Fibroblast of peridontal ligament (primary cell): Measurements from ENCODE around the gene C5.
A peak's percentile ranks its signal among the peaks of the same experiment; 100 is the strongest.

Experiments
- DNase-seq: peaks from one replicate; pipeline ENCODE4 v3.0.0-alpha.2; 2010; ENCODE audit errors: extremely low read depth

C5 gene

DNA sequence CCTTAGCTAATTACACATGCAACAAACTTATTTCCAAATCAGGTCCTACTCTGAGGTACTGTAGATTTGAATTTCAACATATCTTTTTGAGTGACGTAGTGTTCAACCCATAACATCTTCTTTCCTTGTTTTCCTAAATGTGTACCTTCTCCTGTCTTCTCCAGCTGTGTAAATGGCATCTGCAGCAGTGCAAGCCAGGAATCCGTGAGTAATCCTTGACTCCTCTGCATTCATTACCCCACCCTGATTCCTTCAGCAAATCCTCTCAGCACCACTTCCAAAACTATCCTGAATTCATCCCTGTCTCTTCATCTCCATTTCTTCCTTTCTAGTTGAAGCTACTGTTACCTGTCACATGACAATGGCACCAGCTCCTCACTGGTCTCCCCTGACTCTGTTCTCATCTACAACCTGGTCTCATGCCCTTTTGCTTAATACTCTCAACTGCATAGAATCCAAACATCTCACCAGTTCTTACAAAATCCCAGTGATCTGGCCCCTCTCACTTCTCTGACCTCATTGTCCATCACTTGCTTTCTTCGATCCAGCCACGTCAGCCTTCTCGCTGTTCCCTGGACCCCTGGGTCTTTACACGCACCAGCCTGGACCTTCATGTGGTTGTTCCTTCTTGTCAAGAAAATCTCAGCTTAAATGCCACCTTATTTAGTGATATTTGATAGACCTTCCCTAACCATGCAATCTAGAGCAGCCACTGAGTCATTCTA lies 108.9 kb downstream of the C5 start:
- DNase-seq: peak; percentile 53

- DNase-seq: no peak
Observed at GRCh38 chr9:120940573-120940972, 109.5 kb downstream of the C5 start.

DNA sequence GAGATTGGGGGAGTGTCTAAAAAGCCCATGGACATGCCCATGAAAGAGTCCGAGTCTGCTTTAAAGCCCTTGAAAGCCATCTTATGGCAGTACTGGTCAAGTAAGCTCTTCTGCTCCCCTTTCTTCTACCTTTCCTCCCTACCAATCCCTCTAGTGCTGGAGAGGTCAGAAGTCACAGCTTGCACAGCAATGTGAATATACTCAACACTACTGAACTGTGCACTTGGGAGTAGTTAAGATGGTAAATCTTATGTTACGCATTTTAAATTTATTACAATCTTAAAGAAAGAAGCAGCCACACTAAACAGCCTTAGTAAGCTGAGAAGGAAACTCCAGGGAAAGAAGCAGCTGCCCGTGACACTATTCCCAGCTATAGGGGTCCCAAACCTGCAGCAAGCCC lies 111.2 kb downstream of the C5 start:
- no peak for DNase-seq

DNA sequence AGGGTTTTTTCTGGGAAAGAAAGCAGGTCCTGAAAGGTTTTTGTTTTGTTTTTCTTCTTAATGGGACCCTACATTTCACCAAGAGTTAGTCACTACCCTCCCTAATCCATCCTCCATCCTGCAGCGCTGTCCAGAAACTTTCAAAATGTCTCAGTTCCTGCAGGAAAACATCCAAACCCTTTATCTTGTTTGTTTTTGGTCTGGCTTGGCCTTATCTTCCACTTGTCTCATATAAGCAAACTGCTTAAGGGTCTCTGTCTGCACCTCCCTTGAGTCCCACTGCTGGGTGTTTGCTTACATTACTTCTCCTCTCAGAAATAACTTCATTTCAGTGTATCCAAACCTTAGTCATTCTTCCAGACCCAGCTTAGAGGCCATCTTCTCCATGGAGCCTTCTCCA lies 112.5 kb downstream of the C5 start:
- peak; percentile 57 for DNase-seq

DNA sequence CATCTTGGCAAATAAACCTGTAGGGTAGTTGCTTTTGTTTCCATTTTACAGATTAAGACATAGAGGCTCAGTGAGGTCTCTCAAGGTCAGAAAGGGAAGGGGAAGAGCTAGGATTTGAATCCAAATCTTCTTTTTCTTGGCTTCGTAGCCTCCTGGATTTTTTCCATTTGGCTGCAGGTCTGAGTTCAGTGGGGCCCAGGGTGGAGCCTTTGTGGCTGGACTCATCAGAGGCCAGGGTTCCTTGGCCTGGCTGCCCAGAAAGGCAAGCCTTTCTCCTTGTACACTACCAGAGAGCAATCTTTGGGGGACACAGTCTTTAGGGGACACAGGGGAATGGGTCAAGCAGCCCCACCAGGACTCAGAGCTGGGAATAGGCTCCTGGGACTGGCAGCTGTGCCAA lies 112.9 kb downstream of the C5 start:
- DNase-seq: peak; percentile 58

GRCh38 chr9:120936764-120937122 lies 113.3 kb downstream of the C5 start:
- DNase-seq: no peak

GRCh38 chr9:120936011-120936763 lies 113.9 kb downstream of the C5 start:
- DNase-seq: peak; percentile 99

- DNase-seq: peak; percentile 80
Observed at GRCh38 chr9:120935383-120935857, 114.7 kb downstream of the C5 start.

DNA sequence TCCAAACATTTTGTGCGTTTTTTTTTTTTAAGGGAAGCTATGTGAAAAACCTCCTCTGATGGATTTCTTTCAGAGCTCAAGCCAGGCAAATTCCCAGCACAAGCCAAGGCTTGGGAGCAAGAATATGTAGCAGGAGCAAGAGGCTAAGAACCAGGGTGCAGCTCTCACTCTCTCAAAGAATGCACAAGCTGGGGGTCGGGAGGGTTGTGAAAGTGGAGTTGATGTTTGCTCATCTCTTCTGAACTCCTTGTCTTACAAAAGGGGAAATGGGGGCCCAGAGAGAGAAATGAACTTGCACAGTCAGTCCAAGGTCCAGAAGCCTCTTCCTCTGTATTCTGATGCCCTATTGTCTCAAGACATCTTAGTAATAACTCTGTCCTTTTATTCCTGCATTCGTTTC lies 115.8 kb downstream of the C5 start:
- DNase-seq: no peak

DNA sequence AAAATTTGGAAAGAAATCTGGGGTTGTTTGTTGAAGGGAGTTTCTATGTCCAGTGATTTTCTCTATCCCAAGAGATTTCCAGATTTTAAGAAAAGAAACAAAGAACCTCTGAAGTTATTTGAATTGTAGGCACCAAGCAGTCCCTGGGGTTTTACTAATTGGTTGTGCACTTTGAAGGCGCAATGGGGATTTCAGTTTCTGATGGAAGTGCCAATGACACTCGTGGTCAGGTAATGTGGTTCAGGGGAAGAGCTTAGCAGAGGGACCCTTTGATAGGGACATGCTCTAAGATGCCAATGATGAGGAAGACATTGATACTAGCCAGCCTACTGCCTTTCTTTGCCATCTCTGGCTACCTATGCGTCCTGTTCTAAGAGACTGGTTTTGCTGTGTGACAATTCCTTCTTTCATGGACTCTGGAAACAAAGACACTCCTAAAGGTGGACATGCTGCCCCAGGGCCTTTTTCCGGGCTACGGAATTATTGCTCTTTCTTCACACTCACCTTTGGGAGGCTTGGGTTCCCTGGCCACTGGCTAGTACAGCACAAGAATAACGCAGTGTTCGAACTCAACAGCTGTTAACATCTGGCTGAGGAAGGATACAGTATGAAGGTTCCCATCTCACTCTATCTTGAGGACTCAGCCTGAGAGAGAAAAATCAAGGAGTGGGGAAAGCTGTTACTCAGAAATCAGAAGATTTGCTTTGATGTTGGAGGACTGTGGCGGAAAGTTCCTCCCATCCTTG lies 116.6 kb downstream of the C5 start:
- no peak for DNase-seq

DNA sequence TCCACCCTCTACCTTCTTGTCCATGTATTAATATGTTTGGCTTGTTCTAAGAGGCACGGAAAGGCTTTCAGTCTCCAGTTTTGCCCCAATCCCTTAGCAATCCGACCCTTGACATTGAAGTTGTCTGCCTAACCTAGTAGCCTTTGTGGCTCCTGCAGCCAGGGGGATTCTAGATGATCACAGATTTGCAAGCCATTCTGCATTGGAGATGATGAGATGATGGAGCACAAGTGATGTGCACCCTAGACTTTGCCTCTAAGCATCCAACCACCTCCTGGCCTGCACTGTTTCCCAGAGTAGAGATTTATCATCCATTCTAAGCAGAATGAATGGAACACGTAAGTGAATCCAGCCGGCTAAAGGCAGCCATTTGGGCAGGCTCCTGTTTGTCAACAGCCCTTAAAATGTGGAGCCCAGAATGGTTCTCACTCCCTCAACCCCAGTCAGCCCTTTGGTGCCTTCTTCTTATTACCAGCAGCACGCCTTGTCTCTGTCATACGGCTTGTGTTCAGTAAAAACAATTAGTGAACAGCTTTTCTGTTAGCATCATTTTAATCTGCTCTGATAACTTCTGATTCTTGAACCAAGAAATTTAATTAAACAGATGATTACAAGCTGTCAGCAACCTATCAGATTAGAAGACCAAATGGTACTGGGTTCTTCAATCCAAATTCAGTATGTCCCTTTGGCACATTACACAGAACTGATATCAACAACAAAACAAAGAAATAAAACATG lies 117.8 kb downstream of the C5 start:
- no peak for DNase-seq

GRCh38 chr9:120931231-120932085 lies 118.6 kb downstream of the C5 start:
- DNase-seq: peak; percentile 65

DNA sequence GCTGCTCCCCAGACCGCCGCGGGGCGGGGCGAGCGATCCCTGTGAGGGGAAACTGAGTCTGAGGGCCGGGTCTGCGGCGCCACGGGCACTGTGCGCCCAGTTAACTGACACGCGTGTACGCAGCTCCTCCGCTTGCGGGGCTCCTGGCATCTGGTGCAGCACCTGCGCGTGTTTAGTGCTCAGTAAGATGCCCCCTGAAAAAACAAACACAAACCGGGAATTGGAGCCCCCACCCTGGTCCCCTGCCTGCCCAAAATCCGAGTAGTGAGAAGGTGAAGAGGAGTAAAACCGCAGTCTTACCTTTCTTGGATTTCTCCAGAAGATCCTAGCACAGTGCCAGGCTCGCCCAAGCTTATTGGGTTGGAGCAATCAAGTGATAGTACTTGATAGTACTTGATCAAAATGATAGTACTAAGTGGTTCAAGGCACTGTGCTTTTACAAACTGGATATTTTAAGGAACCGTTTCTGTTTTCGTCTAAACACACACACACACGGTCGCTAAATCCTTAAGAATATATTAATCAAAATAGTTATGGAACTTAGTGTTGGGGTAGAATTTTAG lies 120.8 kb downstream of the C5 start:
- DNase-seq: no peak

DNA sequence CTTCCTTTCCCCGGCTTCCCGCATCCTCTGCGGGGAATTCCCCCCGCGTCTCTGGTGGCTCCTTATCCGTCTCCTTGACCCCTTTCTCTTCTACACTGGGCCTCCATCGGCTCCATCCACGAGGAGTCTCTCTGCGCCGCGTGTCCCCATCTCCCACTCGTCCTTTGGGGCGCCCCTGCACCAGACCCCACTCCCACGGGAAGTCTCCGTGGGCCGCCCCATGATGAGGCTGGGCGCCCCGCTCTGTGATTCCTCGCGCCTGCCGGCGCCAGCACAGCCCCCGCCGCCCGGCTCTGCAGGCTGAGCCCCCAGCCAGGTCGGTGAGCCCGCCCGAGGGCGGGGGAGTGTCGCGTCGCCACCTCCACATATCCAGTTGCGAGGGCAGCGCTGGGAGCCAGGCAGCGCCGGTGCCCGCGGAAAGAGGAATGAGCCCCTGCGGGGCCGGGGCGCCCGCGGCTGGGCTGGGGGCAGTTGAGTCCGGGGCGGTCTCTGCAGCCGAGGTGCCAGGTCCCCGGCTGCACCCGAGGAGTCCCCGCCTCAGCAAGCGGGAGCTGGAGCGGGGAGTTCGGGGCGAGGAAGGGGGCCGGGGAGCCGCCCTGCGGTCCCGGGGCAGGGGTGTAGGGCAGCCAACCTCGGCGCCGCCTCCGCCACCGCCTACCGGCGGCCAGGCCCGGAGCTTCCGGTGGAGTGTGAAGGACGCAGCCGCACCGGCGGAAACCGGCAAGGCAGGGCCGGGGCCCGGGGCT lies 121.4 kb downstream of the C5 start:
- DNase-seq: no peak

GRCh38 chr9:120928015-120928482 lies 122.0 kb downstream of the C5 start:
- no peak for DNase-seq

DNA sequence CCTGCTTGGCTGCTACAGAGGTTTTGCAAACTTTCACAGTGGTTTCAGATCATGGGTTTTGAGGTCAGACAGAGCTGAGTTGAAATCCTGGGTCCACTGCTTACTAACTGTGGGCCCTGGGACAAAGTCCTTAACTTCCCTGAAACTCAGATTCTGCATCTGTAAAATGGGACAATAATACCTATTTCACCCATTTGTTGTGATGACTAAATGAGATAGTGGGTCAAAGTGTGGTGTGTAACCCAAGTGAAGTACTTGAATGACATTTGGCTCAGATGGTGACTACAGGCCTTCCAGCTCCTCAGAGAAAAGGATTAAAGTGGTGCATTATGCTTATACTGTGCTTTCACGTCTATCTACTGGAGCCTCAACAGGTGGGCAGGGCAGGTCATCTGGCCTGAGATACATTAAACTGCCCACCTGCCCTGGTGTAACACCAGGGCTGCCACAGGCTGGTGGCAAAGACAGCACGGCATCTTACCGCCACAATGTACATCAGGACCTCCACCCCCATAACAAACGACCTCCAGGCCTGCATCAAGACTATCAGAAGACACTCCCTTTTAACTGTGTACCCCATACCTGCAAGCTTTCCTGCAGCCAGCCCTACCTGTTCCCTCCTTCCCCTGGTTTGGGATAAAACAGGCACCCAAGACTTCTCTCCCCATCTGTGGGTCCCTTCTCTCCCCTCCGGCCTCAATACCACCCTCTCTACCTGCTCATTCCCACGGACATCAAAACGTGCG lies 122.6 kb downstream of the C5 start:
- no peak for DNase-seq

DNA sequence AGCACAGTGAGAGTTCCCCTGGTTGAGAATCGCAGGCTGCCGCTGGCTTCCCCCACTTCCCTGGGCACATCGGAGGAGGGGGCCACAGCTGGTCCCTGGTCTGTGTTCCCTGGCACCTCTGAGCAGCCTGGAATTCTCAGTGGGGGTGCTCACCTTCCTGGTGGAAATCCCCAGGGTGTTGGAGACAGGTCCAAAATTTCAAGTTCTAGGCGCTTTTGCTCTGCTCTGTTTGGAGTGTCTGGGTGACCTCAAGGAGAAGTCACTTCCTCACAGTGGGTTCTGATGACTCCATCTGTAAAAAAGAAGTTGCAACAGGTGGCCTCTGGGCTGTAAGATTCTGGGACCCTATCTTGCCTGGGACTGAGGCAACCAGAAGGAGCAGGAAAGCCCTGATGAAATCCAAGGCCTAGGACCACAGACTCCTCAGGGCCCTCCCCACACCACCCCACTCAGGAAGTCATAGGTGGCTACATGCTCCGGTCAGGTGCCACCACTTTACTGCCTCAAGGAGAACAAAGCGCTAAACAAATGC lies 123.6 kb downstream of the C5 start, which contains the start of gene TRAF1:
TSS of gene TRAF1 (minus strand) at position 400 of the 532 bp plus-strand sequence. CDS start 721 bp downstream, outside the sequence.
- no peak for DNase-seq

DNA sequence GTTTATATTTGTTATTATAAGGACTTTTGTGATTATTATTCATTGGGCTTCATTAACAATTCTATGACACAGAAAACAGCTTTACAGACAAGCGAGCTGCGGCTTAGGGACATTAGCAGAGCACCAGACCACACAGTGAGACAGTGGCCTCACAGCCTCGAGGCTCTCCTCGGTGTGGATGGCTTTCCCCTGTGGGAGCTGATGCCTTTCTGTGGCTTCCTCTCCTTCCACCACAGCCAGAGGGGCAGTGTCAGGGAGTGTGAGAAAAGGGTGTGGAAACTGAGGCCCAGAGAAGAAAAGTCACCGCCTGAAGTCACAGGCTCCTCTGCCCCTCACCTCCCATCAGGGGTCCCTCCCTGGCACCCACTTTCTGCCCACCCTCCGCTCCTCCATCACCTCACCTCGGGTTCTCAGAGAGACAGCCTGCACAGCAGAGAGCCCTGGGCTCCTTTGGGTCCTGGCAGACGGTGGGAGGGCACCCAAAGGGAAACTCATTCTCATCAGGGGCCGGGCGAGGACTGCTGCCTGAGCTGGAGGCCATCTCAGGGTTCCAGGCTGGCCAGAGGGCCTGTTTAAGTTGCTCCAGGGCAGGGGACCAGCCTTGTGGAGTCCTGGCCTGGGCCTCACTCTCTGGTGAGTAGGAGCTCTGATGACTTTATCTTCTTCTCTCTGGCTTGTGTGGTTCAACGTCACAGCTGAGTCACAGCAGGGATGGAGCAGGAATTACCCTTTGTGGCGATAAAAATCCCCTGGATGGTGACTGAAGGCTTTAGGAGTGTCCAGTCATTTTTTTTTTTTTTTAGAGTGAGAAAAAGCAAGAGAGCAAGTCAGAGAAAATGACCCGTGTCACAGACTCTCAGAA lies 124.3 kb downstream of the C5 start:
- peak; percentile 82 for DNase-seq
